Uterus (tissue), 2 donors: ENCODE results near the gene PRSS12.

Experiments
- POLR2A ChIP-seq, 2 donors: fragments of 450-650 bp; IDR thresholded peaks; one replicate each; pipeline ENCODE4 v1.6.1; 2016; ENCODE audit warnings: antibody characterized with exemption in 2 of 2, mild to moderate bottlenecking in 1 of 2, moderate library complexity in 1 of 2
- TF ChIP-seq, protein P1 (sequence below), 4 experiments: fragments of 200-600 bp in 2 of 4; fragments of 450-650 bp in 2 of 4; sonication (generic) in 2 of 4; IDR thresholded peaks; one replicate each; pipeline ENCODE4 v1.5.1; 2016 to 2019; ENCODE audit warnings: antibody characterized with exemption in 4 of 4, mild to moderate bottlenecking in 2 of 4, moderate library complexity in 1 of 4

DNA sequence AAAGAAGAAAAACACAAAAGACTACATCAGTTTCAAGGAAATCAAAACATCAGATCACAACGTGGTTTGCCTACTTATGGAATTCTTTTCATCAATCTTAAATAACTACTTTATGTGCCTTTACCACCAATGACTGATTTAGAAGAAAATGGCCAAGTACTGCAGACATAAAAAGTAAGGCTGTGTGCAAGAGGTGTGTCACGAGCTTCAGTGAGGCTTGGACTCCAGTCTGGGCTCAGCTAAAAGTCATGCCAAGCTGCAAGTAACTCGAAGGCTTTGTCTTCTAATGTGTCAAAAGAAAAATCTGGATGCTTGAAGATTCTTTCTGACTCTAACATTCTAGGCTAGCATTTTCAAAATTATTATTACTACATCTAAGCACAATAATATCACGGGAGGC, 17.0 kb downstream of the PRSS12 start:
- TF ChIP-seq, protein P1, sequence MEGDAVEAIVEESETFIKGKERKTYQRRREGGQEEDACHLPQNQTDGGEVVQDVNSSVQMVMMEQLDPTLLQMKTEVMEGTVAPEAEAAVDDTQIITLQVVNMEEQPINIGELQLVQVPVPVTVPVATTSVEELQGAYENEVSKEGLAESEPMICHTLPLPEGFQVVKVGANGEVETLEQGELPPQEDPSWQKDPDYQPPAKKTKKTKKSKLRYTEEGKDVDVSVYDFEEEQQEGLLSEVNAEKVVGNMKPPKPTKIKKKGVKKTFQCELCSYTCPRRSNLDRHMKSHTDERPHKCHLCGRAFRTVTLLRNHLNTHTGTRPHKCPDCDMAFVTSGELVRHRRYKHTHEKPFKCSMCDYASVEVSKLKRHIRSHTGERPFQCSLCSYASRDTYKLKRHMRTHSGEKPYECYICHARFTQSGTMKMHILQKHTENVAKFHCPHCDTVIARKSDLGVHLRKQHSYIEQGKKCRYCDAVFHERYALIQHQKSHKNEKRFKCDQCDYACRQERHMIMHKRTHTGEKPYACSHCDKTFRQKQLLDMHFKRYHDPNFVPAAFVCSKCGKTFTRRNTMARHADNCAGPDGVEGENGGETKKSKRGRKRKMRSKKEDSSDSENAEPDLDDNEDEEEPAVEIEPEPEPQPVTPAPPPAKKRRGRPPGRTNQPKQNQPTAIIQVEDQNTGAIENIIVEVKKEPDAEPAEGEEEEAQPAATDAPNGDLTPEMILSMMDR (IDR thresholded peaks at IDR 0.05): no peak
- TF ChIP-seq POLR2A (IDR thresholded peaks at IDR 0.05): no peak
